SH-SY5Y (cell line): ENCODE results near the gene CUL4A.

Source experiments
- GATA2 ChIP-seq: IDR thresholded peaks from 2 replicates; pipeline ENCODE4 v1.6.1; 2011; ENCODE audit warnings: mild to moderate bottlenecking, low read depth, low read length
- GATA3 ChIP-seq: IDR thresholded peaks from 2 replicates; pipeline ENCODE4 v1.6.1; 2011; ENCODE audit warnings: low read depth, mild to moderate bottlenecking, low read length, moderate library complexity

CUL4A gene

GRCh38 chr13:113192279-113192678, 17.1 kb upstream of the CUL4A start:
- no peak for TF ChIP-seq GATA3
- TF ChIP-seq GATA2 = no peak

- TF ChIP-seq GATA3 = no peak
Observed at GRCh38 chr13:113192902-113193301, 16.5 kb upstream of the CUL4A start.

GRCh38 chr13:113195360-113195759, 14.1 kb upstream of the CUL4A start:
- TF ChIP-seq GATA2 (no peak), GATA3 (no peak)

GRCh38 chr13:113196970-113197737, 12.3 kb upstream of the CUL4A start:
- TF ChIP-seq GATA3 (no peak), GATA2 (no peak)

GRCh38 chr13:113201815-113202214, 7.6 kb upstream of the CUL4A start:
- TF ChIP-seq GATA3 (no peak), GATA2 (no peak)

DNA sequence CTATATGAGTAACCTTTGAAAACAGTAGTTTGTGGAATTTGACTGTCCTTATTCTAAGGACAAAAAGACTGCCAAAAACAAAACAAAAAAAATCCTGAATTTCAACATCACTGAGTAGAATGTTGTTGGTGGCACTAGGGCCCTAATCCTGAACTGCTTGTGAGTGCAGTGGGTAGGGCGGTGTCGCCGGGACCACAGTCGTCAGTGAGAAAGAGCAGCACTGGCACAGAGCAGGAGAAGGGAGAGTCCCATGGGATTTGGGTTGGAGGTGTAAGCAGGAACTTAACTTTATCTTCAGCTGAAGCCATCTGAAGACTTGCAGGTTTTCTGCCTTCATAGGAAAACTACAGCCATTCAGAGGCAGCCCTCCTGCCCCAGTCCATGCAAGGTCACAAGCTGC, 6.5 kb upstream of the CUL4A start:
- no peak for TF ChIP-seq GATA3
- TF ChIP-seq GATA2 = no peak

- TF ChIP-seq GATA2 = no peak
Observed at GRCh38 chr13:113203507-113204377, 5.7 kb upstream of the CUL4A start.

DNA sequence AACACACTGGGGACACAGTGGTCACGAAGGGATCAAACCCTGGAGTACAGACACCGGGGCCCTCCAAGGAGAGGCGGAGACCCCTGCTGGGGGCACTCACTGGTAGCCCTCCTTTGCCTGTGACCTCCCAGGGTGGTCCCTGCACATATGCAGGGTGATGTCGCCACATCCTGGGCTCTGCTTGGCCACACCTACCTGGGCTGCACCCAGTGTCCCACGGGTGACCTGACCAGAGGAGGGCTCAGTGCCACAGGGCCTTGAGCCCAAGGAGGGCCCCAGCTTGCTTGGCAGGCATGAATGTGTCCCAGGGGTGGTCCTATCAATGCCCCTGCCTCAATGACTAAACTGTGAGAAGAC, 5.1 kb upstream of the CUL4A start:
- TF ChIP-seq GATA2 (no peak), GATA3 (no peak)

- no peak for TF ChIP-seq GATA2
- TF ChIP-seq GATA3 = no peak
Observed at GRCh38 chr13:113205428-113205931, 3.9 kb upstream of the CUL4A start.

DNA sequence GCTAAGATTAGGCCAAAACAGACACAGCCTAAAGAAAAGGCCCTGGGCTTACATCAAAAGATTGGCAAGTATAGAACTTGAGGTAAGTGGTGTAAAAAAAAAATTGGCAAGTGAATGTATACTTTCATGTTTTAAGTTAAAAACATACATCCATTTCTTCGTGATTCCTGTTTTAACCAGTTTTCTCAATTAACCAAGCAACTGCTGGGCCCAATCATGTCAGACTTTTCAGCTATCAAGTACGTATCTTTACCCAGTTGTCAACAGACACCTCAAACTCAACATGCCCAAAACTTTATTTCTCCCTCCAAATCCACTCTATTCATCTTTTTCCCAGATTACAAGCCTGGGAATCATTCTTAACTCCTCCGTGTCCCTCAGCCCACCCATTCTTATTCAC, 2.0 kb upstream of the CUL4A start:
- TF ChIP-seq GATA2 = no peak
- TF ChIP-seq GATA3 = no peak

- TF ChIP-seq GATA2 (no peak), GATA3 (no peak)
Observed at GRCh38 chr13:113207890-113208420, 1.5 kb upstream of the CUL4A start.

- TF ChIP-seq GATA2 (no peak), GATA3 (no peak)
Observed at GRCh38 chr13:113208421-113209335, 735 bp upstream of the CUL4A start, which contains the start of gene PCID2. TSS of gene PCID2 (minus strand) at chr13:113208669. CDS start at chr13:113208634, 35 bp downstream.

DNA sequence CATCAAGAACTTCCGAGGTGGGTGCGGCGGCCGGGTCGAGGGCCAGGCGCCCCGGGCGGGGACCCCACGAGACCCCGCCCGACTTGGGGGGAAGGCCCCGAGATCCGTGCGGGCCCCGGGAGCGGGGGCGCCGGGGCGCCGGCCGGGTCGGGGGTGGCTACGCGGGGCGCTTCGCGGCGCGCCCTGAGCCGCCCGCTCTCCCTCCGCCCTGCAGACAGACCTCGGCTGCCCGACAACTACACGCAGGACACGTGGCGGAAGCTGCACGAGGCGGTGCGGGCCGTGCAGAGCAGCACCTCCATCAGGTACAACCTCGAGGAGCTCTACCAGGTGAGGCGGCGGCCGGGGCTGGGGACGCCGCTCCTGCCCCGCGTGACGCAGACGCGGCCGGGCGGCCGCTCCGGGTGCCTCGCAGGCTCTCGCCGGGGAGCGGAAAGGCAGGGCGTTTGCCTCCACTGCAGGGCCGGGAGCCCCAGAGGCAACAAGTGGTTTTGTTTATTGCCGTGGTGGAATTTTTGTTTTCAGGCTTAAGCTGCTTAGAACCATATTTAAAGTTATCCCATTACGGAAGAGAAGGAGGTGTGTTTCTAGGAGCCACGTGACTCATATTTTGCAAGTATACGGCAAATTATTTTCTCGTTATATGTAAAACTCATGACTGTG, 477 bp downstream of the CUL4A start:
- no peak for TF ChIP-seq GATA2
- no peak for TF ChIP-seq GATA3
